Activated CD4-positive, alpha-beta T cell treated with anti-CD3 and anti-CD28 coated beads, Interleukin-2, amount 50 U/mL, for 1 hour (primary cell): ENCODE results near the gene LMBRD1.
"Not testable (repeated sequence)": the region's sequence is repeated elsewhere in the genome, so short reads cannot be mapped to it uniquely, and the experiment has no call there.

Experiments
- DNase-seq: peaks from one replicate; pipeline ENCODE4 v3.0.0-alpha.2; 2020

The LMBRD1 gene

DNA sequence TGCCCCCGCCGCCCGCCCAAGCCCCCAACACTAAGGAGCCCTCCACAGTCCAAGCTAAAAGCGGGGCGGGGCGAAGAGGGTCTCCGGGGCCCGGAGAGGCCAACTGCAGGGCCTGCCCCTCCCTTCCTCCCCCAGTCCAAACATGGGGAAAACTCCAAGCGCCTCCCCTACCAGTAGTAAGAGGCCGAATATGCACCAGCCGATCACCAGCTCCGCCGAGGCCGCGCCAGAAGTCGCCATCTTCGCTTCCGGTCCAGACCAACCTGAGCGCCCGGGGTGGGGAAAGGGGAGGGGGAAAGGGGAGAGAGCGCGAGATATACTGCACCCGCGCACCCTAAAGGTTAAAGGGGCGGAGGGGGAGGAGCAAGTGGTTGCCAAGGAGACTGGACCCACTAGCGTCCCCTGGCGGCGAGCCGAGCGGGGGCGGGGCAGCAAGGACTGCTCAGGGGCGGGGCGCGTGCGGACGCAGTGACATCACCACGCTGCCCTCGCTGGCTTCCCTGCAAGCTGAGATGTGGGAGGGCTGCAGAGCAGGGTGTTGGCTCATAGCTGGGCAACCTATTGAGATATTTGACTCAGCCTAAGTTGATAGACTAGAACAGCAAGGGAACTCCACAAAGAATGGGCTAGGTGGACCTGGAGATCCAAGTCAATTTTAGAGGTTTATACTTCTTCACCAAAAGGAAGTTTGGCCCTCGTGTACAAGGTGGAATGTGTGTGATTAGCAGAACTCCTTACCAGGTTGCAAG is at the start of gene LMBRD1:
TSS of gene LMBRD1 (minus strand) at position 369 of the 749 bp plus-strand sequence. CDS start at position 240, 129 bp downstream.
- DNase-seq = peak; percentile 99

DNA sequence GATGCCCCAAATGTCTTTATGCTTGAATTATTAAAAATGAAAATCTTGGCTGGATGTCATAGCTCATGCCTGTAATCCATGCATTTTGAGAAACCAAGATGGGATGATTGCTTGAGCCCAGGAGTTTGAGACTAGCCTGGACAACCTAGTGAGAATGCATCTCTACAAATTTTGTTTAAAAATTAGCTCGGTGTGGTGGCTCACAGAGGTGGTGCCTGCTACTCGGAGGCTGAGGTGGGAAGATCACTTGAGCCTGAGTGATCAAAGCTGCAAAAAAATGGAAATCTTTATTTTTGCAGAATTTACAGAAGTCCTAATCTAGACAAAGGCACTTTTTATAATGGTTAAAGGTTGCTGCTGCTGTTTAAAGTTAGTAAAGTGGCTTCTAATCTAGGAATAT is 49.5 kb upstream of the LMBRD1 start:
- no peak for DNase-seq

DNA sequence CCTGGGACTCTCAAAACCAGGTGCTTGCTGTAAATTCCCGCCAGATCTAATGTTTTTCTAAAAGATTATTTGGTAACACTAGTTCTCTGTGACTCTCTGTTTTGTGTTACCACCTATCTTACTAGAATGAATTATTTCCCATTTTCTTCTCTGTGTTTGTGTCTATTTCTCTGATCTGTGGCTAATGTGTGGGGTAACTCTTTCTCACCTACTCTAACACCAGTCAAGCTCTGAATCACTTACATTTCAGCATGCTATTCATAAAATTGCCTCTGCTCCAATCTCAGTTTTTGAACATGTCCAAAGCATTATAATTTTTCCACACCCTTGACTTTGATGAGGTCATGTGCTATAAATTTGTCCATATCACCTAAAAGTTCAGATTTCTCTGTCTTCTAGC is 46.4 kb upstream of the LMBRD1 start:
- DNase-seq = no peak

DNA sequence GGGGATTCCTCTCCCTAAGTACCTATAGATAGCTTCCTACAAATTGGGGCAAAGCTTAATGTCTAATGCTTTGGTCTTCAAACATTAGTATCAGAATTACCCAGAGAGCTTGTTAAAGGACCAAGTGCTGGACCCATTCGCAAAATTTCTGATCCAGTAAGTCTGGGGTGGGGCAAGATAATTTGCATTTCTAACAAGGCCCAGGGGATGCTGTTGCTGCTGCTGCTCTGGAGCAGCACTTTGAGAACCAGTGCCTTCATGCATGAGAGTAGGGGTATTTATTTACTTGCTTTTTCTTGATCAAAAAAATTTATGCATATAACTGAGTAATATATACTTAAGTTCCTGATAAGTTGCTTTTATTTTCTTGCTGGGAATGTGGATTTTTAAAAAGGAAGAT is 45.1 kb upstream of the LMBRD1 start:
- DNase-seq = no peak

DNA sequence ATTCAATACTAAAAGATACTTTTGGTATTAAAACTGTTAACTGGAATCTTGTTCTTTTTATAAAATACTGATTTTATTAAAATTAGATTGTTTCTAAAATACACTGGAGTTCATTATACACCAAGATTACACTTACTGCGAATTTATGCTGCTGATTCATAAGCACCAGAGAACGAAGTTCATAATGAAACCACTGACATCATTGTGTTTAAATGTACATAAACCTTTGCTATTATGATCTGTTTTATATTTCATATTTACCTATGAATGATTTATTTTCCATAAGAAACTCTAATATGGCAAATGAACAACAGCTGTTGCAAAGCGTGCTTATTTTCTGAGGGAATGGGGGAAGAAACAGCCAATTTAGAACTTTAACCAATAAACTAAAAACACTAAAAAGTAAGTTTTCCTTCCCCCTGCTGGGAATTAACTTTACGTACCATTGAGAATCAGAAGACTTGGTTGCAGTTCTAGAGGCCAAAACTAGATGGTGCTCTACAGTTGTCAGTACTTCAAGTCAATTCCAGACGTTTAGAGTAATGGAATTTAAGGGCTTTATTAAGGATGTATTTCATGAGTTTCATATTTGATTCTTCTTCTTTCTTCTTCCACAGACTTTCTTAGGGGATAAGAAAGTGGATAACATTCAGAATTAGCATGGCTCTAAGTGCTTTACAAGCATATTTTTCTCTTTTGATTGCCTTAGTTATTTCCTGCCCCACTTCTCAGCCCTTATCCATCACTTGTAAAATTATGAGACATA is 38.8 kb upstream of the LMBRD1 start:
- DNase-seq = no peak

DNA sequence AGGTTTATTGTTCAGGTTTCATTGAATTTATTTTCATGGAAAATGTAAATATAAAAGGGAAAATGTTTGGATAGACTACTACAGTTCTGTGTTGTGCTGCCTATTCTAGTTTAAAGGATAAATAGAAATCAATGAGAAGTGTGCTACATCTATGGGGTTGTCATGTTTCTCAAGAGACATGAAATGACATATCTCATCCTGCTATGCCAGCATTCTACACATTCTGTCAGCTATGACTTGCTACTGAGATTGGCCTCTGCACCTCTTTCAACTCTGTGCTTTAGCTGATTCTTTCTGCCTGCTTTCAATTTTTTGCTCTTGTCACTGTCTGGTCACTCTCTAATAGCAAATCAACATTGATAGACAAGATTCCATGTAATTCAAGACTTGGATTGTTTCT is 35.7 kb upstream of the LMBRD1 start:
- DNase-seq = no peak

DNA sequence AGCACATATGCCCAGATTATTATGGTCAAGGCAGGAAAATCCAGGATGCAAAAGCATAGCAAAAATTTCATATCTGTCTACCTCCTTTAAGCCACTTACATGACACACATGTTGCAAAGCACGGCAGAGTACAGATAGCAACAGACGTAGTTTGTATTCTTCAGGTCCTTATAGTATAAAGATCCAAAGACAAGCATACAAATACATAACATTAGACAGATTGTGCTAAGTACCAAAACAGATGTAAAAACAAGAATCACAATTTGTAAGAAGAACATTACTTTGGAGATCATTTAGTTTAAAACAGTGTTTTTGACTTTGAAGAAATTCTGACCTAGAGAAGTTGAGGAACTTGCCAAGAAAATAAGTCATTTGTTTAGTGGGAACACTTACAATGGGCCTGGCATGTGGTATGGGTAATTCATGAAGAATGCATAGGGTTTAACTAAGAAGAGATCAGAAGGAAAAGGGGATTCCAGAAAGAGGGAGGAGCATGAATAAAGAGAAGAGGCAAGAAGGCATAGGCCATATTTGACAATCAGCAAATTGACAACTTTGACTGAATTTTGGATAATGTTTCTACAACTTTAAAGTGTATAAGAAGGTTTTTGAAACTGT is 30.6 kb upstream of the LMBRD1 start:
- no peak for DNase-seq

DNA sequence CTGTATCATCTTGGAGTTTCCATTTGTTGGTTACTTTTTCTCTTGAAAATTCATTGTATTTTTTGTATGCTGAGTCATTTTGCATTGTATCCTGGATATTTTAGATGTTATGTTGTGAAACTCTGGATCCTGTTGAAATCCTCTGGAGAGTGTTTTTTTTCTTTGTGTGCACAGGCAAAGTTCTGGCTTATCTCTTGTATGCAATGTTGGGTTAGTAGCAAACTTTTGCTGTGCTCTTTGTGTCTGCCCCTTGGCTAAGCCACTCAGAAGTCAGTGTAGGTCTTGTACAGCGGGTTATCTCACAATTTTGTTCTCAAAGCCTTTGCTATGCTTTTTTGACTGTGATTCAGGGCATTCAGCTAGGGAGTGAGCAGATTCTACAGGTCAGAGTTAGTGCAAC is 29.1 kb upstream of the LMBRD1 start:
- no peak for DNase-seq

DNA sequence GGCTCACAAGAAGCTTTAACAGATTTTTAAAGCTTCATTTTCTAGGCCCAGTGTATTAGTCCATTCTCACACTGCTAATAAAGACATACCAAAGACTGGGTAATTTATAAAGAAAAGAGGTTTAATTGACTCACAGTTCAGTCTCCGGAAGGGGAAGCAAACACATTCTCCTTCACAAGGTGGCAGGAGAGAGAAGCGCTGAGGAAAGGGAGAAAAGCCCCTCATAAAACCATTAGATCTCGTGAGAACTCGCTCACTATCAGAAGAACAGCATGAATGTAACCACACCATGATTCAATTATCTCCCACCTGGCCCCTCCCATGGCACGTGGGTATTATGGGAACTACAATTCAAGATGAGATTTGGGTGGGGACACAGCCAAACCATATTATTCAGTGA is 27.5 kb upstream of the LMBRD1 start:
- DNase-seq = not testable (repeated sequence)

DNA sequence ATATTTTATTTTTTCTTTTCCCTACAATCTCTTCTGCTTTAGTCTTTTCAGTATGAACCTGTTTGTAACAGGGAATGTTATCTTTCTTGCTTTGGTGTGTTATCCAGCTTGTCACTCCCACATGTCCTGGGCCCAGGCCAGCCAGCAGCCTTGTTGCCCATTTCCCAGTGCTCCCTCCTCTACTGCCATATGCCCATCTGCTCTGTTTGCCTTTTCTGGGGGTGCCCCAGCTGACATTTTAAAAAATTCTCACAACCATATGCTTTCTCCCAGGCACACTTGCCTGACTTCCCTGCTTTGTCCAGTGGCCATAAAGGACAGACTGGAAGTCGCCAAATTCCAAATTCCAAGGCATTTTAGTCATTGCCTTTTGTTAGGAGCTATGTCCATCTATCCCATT is 23.6 kb upstream of the LMBRD1 start:
- DNase-seq = no peak

DNA sequence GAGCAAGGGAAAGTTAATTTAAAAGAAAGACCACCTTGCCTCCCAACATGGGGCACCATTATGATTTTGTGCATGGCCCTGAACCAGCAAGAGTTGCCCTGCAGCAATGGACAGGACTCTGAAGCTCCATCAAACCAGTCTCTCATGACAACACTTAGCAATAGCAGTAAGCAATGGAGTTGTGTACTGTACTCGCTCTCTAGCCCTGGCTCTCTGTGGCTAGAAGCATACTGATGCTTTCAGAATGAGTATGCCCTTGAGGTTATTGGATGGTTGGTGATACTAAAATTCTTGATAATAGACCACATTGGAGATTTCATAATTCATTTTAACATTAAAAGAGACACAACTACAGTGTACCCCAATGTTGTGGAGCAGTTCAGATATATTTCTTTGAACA is 23.2 kb upstream of the LMBRD1 start:
- DNase-seq = no peak

DNA sequence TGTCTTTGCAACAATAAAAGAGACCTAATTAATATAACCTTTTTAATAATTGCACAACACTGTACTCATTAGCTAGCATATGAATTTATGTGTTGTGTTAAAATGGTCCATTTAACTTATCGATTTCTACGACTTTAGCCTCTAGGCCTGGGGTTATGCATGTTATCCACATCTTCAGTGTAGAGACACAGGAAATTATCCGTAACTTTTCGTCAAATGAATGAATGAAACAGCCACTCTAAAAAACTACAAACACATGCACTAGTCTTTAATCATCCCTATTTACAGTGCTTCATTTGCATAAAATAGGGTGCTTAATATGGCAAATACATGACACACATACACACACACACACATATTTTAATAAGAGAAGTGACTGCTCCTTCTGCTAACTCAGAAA is 22.3 kb upstream of the LMBRD1 start:
- DNase-seq = no peak

DNA sequence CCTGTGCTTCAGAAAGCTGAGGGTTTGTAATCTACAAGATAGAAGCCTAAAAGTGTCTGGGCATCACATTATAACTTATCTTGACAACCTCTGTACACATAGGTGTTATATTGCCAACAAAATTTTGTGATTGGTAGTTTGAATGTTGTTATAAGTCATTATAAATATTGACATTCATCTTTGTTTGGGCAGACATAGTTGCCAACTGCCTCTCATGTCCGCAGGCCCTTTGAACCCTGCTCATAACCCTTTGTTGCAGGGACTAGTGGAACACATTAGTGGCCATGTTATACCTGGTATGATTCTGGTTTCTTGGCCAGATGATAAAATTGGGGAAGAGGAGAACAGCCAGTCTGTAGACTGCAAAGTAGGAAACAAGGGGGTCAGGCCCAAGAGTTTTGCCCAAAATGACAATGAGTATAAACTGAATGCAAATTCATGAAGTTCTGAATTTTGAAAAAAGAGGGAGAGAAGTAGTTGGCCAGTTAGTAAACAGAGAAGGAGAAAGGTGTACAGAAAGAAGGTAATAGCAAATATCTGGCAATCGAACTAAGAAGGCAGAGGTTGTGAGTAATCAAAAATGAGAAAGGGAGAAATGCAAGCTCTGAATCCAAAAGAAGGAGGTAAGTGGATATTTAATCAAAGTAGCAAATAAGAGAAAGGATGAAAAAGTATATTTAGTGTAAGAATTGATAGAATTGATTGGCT is 21.6 kb upstream of the LMBRD1 start:
- no peak for DNase-seq

DNA sequence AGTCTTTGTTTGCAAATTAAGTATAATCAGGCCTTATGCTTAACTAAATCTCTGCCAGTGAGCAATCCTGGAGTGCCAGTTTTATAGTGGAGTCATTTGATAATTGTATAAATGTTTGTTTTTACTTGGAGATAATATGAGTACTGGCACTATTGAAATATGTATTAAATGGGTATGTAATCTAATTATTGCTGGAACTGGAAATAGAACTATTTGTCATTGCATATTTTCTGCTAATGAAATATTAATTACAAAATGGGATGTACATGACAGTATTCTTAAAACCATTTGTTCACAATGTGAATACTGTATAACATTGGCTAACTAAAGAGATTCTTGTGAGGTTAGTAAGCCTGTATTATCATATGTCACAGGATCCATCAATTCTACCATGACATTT is 20.5 kb upstream of the LMBRD1 start:
- no peak for DNase-seq

DNA sequence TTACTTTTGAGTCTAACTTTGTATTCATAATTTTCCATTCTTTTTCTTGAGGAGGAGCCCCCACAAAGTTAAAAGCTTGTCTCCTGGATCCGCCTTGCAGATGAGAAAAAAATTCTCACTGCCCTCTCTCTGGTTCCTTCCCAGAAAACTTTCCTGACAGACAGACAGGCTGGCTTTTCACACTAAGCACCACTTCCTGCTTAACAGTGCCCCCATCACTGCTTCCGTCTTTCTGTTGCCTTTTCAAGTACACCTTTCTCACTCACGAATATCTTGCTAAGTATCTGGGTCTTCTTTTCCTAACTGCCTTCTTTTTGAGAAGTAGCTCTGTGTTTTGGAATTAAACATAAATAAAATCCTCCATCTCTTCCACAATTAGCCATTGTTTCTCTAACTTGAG is 19.8 kb upstream of the LMBRD1 start:
- no peak for DNase-seq

DNA sequence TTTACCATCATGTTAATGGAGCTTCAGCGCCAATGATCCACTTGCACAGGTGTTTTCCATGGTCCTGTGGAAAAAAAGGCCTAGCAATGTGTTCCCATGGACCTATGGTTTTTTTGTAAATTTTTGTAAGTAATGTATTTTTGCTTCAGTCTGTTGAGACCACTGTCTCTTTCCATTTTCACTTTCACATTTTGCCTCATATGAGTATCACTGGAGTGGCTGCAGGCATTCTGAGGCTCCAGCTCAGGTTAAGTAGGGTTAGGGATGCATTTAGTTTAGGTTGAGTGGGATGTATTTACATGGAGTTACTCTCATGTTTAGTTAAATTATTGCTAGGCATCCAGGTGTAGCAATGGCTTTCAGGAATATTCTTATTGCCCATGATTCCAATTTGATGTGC is 19.2 kb upstream of the LMBRD1 start:
- no peak for DNase-seq

DNA sequence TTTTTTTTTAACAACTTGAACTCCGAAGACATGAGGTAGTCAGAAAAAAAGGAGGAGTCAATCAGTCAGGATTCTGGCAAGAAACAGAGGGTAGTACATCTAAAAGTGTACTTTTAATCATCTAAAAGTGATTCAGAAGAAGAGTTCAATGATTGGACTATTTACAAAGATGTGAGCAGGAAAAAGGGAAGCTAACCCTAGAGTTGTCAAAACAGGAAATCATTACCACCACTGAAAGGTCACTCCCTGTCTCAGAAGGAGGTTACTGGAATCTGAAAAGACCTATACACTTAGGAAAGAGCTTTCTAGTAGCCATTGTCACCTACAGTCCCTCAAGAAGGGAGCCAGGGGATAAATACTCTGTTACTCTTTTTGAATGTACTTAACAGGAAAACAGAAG is 16.7 kb upstream of the LMBRD1 start:
- no peak for DNase-seq

DNA sequence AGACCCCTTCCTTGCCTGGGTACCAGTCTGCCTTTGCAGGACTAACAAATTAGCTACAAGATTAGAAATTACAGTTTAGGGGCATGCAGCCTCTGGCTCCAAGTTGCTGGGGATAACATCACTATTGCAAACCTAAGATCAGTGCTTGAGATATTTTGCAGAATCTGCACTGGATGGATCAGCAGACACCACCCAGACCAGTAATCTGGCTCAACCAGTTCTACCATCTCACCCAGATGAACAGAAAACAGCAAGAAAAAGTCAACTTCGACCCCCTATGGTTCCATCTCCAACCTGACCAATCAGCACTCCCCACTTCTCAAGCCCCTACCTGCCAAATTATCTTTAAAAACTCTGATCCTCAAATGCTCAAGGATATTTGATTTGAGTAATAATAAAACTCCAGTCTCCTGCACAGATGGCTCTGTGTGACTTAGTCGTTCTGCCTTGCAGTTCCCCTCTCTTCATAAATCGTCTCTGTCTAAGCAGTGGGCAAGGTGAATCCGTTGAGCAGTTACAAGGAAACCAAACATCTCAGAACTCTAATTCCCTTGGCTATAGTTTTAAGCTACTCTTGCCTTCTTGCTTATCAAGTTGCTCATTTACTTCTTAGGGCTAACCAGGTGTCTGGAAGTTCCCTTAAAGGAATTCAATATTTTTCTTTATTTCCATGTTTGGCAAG is 16.1 kb upstream of the LMBRD1 start:
- no peak for DNase-seq

DNA sequence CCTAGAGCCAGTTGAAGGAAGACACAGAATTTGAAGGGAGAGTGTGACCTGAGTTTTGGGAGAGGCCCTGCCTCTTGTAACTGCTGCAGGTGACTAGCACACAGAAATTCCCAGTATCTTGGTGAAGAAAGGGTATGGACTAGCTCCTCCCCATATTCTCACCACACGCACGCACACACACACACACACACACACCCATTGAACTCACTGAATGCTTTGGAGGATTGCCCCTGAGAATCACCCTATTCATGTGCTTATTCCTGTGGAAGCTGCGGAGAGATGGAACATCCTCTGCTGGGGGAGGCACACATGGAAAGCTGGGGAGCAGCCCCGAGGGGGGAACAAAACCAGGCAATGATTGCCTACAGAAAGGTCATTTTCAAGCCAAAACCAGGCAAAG is 6.2 kb upstream of the LMBRD1 start:
- DNase-seq = no peak

DNA sequence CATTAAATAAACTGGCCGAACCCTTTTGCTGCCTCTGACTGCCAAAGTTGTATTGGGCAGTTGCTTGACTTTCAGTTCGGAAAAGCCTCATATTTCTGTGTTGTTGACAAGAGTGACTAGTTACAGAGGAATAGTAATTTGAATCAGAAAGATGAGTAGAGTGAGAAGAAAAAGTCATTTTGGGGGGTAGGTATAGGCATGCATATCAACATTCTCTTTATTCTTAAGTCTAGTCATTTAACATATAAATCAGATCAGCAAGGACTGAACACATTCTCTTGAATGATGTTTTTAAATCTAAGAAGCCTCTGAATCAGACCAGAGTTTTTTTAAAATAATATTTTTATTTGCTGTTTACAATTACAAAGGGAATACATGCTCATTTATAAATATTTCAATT is 4.9 kb upstream of the LMBRD1 start:
- no peak for DNase-seq

DNA sequence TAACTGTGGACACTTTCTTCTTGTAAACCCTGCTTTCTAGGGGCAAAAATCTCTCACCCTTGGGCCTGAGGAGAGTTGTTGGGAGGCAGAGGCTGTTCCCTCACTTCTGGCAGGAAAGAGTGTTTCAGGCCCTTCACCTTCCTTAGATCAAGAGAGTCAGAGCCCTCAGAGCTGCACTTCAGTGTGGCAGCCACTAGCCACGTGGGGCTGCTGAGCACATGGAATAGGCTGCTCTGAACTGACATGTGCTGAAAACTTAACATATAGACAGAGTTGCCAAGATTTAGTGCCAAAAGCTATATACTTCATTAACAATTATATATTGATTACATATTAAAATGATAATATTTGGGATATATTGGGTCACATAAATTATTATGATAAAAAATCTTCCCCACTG is 4.4 kb upstream of the LMBRD1 start:
- no peak for DNase-seq

DNA sequence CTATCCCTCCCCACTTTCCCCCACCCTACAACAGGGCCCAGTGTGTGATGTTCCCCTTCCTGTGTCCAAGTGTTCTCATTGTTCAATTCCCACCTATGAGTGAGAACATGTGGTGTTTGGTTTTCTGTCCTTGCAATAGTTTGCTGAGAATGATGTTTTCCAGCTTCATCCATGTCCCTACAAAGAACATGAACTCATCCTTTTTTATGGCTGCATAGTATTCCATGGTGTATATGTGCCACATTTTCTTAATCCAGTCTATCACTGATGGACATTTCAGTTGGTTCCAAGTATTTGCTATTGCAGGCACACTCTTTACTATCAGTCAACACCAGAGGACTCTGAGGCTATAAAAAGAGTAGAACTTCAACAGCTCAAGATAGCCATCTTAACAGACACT is 2.0 kb upstream of the LMBRD1 start:
- not testable (repeated sequence) for DNase-seq

DNA sequence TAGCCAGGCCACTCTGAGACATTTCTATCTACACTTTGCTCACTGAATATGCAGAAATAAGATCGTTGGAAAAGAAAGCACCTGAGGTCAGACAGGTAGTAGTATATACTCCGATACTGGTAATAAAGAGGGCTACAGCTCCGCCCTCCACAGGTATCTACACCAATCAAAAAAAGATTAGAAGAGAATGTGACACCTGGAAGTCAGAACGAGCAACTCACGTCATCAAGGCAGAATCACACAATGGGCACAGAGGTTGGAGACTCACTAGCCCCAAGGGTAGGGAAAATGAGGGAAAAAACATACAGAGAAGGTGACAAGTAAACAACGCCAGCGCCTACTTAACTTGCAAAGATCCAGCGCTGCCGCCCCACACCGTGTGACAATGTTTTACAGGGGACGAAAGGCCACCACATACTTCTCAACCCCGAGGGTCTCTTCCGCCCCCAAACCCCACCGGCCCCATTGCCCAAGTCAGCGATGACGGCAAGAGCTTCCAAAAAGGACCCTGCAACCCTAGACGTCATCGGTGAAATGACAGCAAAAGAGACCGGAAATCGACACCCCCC is 653 bp downstream of the LMBRD1 start:
- peak; percentile 43 for DNase-seq
